PC-9 (cell line): ENCODE results near the gene BRPF3. TPM values are rescaled to one million over a fixed set of nuclear protein-coding genes. Genes with fewer than 3 reads are reported as not detected.

Source experiments
- BruUV-seq: library from RNA; stranded (reverse); fragments of 400-500 nt; replicated peaks from 2 replicates; lab custom pipeline; 2021; lab: Mats Ljungman, UMichigan
- CTCF ChIA-PET: fragments of 300-600 bp; sonication (Branson Sonifier 250); formaldehyde crosslinking; loops from one replicate; lab custom pipeline; 2022; ENCODE audit warnings: antibody characterized with exemption; lab: Charles Lee
- POLR2A ChIA-PET: fragments of 300-600 bp; sonication (Branson Sonifier 250); formaldehyde crosslinking; loops from one replicate; lab custom pipeline; 2022; ENCODE audit warnings: antibody characterized with exemption; ENCODE audit not compliant: unreplicated experiment; lab: Charles Lee
- DNase-seq, 2 experiments: peaks; one replicate each; pipeline versions ENCODE4 v3.0.0 to v3.0.0-alpha.2; 2015 to 2022; ENCODE audit warnings: mixed read lengths in 1 of 2
- H2AFZ ChIP-seq: fragments of 200-600 bp; sonication (generic); 2 replicates; pipeline ENCODE4 v1.8.1; 2017; ENCODE audit warnings: antibody characterized with exemption
- H3F3A ChIP-seq: fragments of 200-600 bp; sonication (generic); 2 replicates; pipeline ENCODE4 v1.8.1; 2017; ENCODE audit warnings: antibody characterized with exemption, mild to moderate bottlenecking, low read depth; ENCODE audit not compliant: insufficient read depth
- H3K27ac ChIP-seq: fragments of 200-600 bp; sonication (generic); 2 replicates; pipeline ENCODE4 v1.6.1; 2016; ENCODE audit warnings: mixed run types
- H3K27me3 ChIP-seq: fragments of 200-600 bp; sonication (generic); 2 replicates; pipeline ENCODE4 v1.6.1; 2016; ENCODE audit warnings: low read depth, mixed run types; ENCODE audit not compliant: insufficient read depth
- H3K36me3 ChIP-seq: fragments of 200-600 bp; sonication (generic); 2 replicates; pipeline ENCODE4 v1.6.1; 2016; ENCODE audit warnings: low read depth, mixed run types
- H3K4me1 ChIP-seq: fragments of 200-600 bp; sonication (generic); replicated peaks from 2 replicates; pipeline ENCODE4 v1.6.1; 2016; ENCODE audit warnings: mixed run types; ENCODE audit not compliant: insufficient read depth
- H3K4me2 ChIP-seq: fragments of 200-600 bp; sonication (generic); 2 replicates; pipeline ENCODE4 v1.6.1; 2017; ENCODE audit warnings: mixed run types
- H3K4me3 ChIP-seq: fragments of 200-600 bp; sonication (generic); 2 replicates; pipeline ENCODE4 v1.6.1; 2016; ENCODE audit warnings: mixed run types
- H3K79me2 ChIP-seq: fragments of 200-600 bp; sonication (generic); 2 replicates; pipeline ENCODE4 v1.6.1; 2017; ENCODE audit warnings: low read depth, mixed run types
- H3K9me2 ChIP-seq: fragments of 200-600 bp; sonication (generic); 2 replicates; pipeline ENCODE4 v1.8.1; 2017; ENCODE audit warnings: mild to moderate bottlenecking; ENCODE audit not compliant: insufficient read depth
- H3K9me3 ChIP-seq: fragments of 200-600 bp; sonication (generic); 2 replicates; pipeline ENCODE4 v1.8.1; 2016; ENCODE audit warnings: low read depth; ENCODE audit not compliant: insufficient read depth
- H4K20me1 ChIP-seq: fragments of 200-600 bp; sonication (generic); 2 replicates; pipeline ENCODE4 v1.8.1; 2017; ENCODE audit not compliant: insufficient read depth
- EZH2 ChIP-seq: fragments of 200-600 bp; sonication (generic); IDR thresholded peaks from 2 replicates; pipeline ENCODE4 v1.8.0; 2017; ENCODE audit warnings: antibody characterized with exemption, low read depth
- intact Hi-C: fragments of 100-400 bp; cut with micrococcal nuclease; formaldehyde crosslinking; loops from one replicate; pipeline ENCODE4 v1.10.0; 2022; ENCODE audit not compliant: unreplicated experiment
- total RNA-seq: library from RNA; stranded (reverse); gene quantifications from 2 replicates; pipeline ENCODE4 v1.2.3, GENCODE V29; 2021
- TF ChIP-seq, protein P1 (sequence below): fragments of 200-600 bp; sonication (generic); conservative IDR thresholded peaks from 2 replicates; pipeline ENCODE4 v1.6.1; 2017; ENCODE audit warnings: mixed run types, antibody characterized with exemption, mild to moderate bottlenecking, moderate library complexity

BRPF3 gene
- total RNA-seq, 1 experiment from 2014 or later, result 32.3 TPM

DNA sequence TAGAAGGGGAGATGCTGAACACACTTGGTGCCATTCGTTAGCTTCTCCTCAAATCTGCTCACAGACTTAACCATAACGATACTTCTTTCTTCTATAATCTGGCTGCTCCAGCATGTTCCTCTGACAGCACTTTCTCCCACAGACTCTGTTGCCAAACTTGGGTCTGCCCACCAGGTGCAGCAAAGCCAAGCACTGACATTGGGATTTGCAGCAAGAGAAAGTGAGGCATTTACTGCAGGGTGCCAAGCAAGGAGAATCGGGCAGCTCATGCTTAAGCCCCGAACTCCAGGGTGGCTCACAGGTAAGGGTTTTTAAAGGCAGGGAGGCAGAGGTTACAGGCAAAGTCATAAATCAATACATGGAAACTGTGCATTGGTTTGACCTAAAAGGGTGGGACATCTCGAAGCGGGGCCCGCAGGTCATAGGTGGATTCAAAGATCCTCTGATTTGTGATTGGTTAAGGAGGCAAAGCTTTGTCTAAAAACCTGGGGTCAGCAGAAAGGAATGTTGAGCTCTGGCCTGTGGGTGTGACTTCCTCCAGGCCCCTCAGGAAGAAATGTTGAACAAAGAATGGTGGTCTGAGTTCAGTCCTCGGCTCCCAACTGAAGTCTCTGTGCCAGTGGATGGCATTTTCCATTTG, 48.2 kb downstream of the BRPF3 start:
- H3K9me3 ChIP-seq, result no peaks in the 10 kb centered on the region
- H3K36me3 ChIP-seq, result no peaks in the 10 kb centered on the region
- no peaks in the 10 kb centered on the region for H3K9me2 ChIP-seq
- H3K27ac ChIP-seq, result no peak overlapping the region
- TF ChIP-seq, protein P1, sequence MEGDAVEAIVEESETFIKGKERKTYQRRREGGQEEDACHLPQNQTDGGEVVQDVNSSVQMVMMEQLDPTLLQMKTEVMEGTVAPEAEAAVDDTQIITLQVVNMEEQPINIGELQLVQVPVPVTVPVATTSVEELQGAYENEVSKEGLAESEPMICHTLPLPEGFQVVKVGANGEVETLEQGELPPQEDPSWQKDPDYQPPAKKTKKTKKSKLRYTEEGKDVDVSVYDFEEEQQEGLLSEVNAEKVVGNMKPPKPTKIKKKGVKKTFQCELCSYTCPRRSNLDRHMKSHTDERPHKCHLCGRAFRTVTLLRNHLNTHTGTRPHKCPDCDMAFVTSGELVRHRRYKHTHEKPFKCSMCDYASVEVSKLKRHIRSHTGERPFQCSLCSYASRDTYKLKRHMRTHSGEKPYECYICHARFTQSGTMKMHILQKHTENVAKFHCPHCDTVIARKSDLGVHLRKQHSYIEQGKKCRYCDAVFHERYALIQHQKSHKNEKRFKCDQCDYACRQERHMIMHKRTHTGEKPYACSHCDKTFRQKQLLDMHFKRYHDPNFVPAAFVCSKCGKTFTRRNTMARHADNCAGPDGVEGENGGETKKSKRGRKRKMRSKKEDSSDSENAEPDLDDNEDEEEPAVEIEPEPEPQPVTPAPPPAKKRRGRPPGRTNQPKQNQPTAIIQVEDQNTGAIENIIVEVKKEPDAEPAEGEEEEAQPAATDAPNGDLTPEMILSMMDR, result no peak
- TF ChIP-seq EZH2, result no peak
- H2AFZ ChIP-seq, result no peak overlapping the region
- POLR2A ChIA-PET, result interaction anchor here (0.6 kb wide), 1 partner anchor 53 kb away, joined by 3 read pairs; no protein-coding TSS in a partner anchor
- H3F3A ChIP-seq, result no peaks in the 10 kb centered on the region
- H3K27me3 ChIP-seq, result no peaks in the 10 kb centered on the region
- peaks cover 46% of the 10 kb centered on the region for H3K4me1 ChIP-seq
- CTCF ChIA-PET, result no interaction called here
- BruUV-seq, result no TSS peak
- no peak for DNase-seq
- no peaks in the 10 kb centered on the region for H3K79me2 ChIP-seq
- H3K4me2 ChIP-seq, result no peak overlapping the region
- H3K4me3 ChIP-seq, result no peak overlapping the region
- H4K20me1 ChIP-seq, result no peaks in the 10 kb centered on the region
- intact Hi-C loops, result no loop called here

DNA sequence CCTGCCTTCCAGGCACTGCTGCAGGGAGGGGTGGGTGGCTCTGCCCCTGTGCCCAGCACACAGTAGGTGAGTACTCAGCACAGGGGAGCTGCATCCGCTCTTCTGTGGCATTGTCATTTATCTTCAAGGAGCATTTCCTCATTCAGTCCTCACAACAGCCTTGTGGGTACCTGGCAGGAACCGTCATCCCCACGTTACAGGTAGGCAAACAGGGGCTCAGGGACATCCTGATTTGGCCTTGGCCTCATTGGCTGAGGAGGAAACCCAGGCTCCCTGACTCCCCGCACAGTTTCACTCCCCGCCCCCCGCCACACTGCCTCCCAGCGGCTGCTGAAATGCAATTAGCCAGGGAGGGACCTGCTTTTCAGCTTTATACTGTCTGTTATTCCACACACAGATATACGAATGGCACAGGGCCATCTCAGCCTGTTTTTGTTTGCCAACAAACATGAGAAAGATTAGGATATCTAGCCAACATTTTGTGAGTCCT, 49.1 kb downstream of the BRPF3 start:
- ChIA-PET CTCF (no interaction called here), POLR2A (no interaction called here)
- Histone ChIP-seq H3K27ac (no peak overlapping the region), H3K36me3 (no peaks in the 10 kb centered on the region), H3K4me3 (no peak overlapping the region), H3K27me3 (no peaks in the 10 kb centered on the region), H3F3A (no peaks in the 10 kb centered on the region), H3K4me2 (no peak overlapping the region), H2AFZ (no peak overlapping the region), H4K20me1 (no peaks in the 10 kb centered on the region), H3K4me1 (peaks cover 50% of the 10 kb centered on the region), H3K9me2 (no peaks in the 10 kb centered on the region), H3K79me2 (no peaks in the 10 kb centered on the region), H3K9me3 (no peaks in the 10 kb centered on the region)
- no peak for DNase-seq
- TF ChIP-seq, protein P1, result no peak
- TF ChIP-seq EZH2, result no peak
- intact Hi-C loops, result no loop called here
- BruUV-seq, result no TSS peak

DNA sequence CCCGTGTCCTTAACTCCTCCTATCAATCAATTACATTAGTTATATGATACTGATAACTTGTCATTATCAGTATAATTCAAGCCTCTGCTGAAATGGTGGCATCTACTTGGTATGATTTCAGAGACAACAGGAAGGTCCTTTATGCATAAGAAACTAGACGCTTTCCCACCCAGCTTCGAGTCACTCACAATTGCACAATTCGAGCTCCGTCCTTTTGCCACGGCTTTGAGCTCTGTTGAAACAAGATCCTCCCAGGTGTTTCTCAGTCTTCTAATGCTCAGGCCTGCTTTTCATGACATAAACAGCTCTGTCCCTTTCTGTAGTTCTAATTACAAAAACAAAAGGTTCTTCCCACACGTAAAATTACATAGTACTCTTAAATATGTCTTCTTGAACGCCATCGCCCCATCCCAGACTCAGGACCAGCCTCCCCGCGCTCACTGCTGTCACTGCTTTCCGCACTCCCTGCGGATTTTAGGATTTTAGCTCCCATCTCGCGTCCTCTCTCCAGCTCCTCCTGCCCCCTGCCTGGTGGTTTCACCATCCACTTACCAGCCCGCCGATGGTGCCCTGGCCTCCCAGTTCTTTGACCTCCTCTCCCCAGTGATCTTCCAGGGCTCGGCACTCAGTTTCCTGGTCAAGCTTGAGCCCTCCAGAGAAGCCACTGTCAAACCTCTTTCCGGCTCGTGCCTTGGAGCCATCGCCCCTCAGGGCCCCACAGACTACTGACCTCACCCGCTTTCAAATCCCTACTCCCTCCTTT, 50.1 kb downstream of the BRPF3 start:
- Histone ChIP-seq H3K36me3 (no peaks in the 10 kb centered on the region), H3K9me2 (no peaks in the 10 kb centered on the region), H3K4me1 (peaks cover 50% of the 10 kb centered on the region), H3K9me3 (no peaks in the 10 kb centered on the region), H3K4me3 (no peak overlapping the region), H3K27me3 (no peaks in the 10 kb centered on the region), H3K27ac (no peak overlapping the region), H4K20me1 (no peaks in the 10 kb centered on the region), H3F3A (no peaks in the 10 kb centered on the region), H3K79me2 (no peaks in the 10 kb centered on the region), H3K4me2 (no peak overlapping the region), H2AFZ (no peak overlapping the region)
- CTCF ChIA-PET, result no interaction called here
- TF ChIP-seq, protein P1, result no peak
- no peak for TF ChIP-seq EZH2
- intact Hi-C loops, result no loop called here
- peak in 1 of 2 experiments; percentile 43 for DNase-seq
- POLR2A ChIA-PET, result no interaction called here
- BruUV-seq, result no TSS peak
